GM18870 (cell line): ENCODE data around the gene NMU.
"Not testable (repeated sequence)": the region's sequence is repeated elsewhere in the genome, so short reads cannot be mapped to it uniquely, and the experiment has no call there.

Source experiments
- ATAC-seq: cut with Tn5 transposase; IDR thresholded peaks from one replicate; pipeline ENCODE4 v1.9.1; 2021; ENCODE audit warnings: moderate library complexity; ENCODE audit not compliant: unreplicated experiment

NMU gene

GRCh38 chr4:55635741-55636655, at the start of gene NMU:
Gene NMU, minus strand, starts transcription at chr4:55636298. Its CDS starts 106 bp downstream, at chr4:55636192.
- ATAC-seq: no peak

GRCh38 chr4:55684276-55684675, 48.2 kb upstream of the NMU start:
- no peak for ATAC-seq

- not testable (repeated sequence) for ATAC-seq
Measured at GRCh38 chr4:55682797-55683196, 46.7 kb upstream of the NMU start.

GRCh38 chr4:55682295-55682694, 46.2 kb upstream of the NMU start:
- ATAC-seq: no peak

- ATAC-seq: no peak
Measured at GRCh38 chr4:55681430-55681829, 45.3 kb upstream of the NMU start.

GRCh38 chr4:55675196-55675793, 39.2 kb upstream of the NMU start:
- ATAC-seq: no peak

GRCh38 chr4:55673424-55673823, 37.3 kb upstream of the NMU start:
- ATAC-seq: no peak

- no peak for ATAC-seq
Measured at GRCh38 chr4:55671667-55672066, 35.6 kb upstream of the NMU start.

GRCh38 chr4:55670695-55671094, 34.6 kb upstream of the NMU start:
- ATAC-seq: no peak

GRCh38 chr4:55668449-55668848, 32.4 kb upstream of the NMU start:
- no peak for ATAC-seq

GRCh38 chr4:55666535-55666934, 30.4 kb upstream of the NMU start:
- no peak for ATAC-seq

- ATAC-seq: no peak
Measured at GRCh38 chr4:55663145-55663544, 27.0 kb upstream of the NMU start.

GRCh38 chr4:55661398-55662056, 25.4 kb upstream of the NMU start:
- ATAC-seq: no peak

GRCh38 chr4:55658657-55659056, 22.6 kb upstream of the NMU start:
- no peak for ATAC-seq

GRCh38 chr4:55654131-55654530, 18.0 kb upstream of the NMU start:
- ATAC-seq: no peak

GRCh38 chr4:55650483-55650882, 14.4 kb upstream of the NMU start:
- no peak for ATAC-seq

GRCh38 chr4:55637272-55637820, 1.2 kb upstream of the NMU start:
- ATAC-seq: no peak

GRCh38 chr4:55636656-55636999, 530 bp upstream of the NMU start:
- ATAC-seq: no peak

GRCh38 chr4:55635282-55635681, 816 bp downstream of the NMU start:
- no peak for ATAC-seq

- no peak for ATAC-seq
Measured at GRCh38 chr4:55634417-55635128, 1.5 kb downstream of the NMU start.

- no peak for ATAC-seq
Measured at GRCh38 chr4:55633903-55634302, 2.2 kb downstream of the NMU start.
